A549 (cell line): ENCODE measurements around the gene ZNF878.

Experiments used
- ELK1 ChIP-seq: fragments of 150-350 bp; IDR thresholded peaks from 2 replicates; pipeline ENCODE4 v1.6.1; 2014; ENCODE audit warnings: low read depth, mild to moderate bottlenecking, low read length
- EP300 ChIP-seq, 2 experiments: fragments of >200 bp; sonication (Bioruptor Twin); formaldehyde crosslinking; IDR thresholded peaks; 2 replicates in 1 of 2; 3 replicates in 1 of 2; pipeline ENCODE4 v1.6.1; 2016 to 2017
- NR3C1 ChIP-seq: fragments of >200 bp; sonication (Bioruptor Twin); formaldehyde crosslinking; IDR thresholded peaks from 3 replicates; pipeline ENCODE4 v1.6.1; 2017
- PBX3 ChIP-seq: IDR thresholded peaks from 2 replicates; pipeline ENCODE4 v1.6.1; 2012
- RNF2 ChIP-seq: fragments of 200-600 bp; sonication (generic); IDR thresholded peaks from 2 replicates; pipeline ENCODE4 v1.6.1; 2016; ENCODE audit warnings: low read depth, mild to moderate bottlenecking, antibody characterized with exemption, moderate library complexity, borderline replicate concordance

- TF ChIP-seq PBX3, result no peak
- no peak for TF ChIP-seq EP300 (IDR thresholded peaks at IDR 0.05)
- no peak for TF ChIP-seq ELK1
- TF ChIP-seq RNF2, result no peak
- no peak for TF ChIP-seq NR3C1
These were observed 17.3 kb downstream of the ZNF878 start, which contains the start of gene ZNF433 for GRCh38 chr19:12035220-12036172.
